AG09319 (cell line): Measurements from ENCODE around the gene SDSL.

Experiments
- DNase-seq: peaks from one replicate; pipeline ENCODE4 v3.0.0-alpha.2; 2010; ENCODE audit warnings: low read depth; ENCODE audit errors: extremely low read depth
- TF ChIP-seq, protein P1 (sequence below): IDR thresholded peaks from 2 replicates; pipeline ENCODE4 v1.5.1; 2011; ENCODE audit warnings: low read depth, mild to moderate bottlenecking, inconsistent platforms, low read length, moderate library complexity

SDSL gene

DNA sequence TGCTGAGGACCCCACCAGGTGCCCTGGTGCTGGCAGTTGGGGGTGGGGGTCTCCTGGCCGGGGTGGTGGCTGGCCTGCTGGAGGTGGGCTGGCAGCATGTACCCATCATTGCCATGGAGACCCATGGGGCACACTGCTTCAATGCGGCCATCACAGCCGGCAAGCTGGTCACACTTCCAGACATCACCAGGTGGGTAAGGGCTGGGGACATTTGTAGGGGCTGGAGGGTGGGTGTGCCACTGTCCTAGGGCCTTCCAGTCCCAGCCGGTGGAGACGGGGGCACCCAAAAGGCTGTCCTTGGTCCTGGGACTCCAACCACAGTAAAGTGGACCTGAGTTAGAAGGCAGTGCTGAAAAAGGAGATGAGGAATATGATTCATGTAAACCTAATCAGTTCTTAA, 13.2 kb downstream of the SDSL start:
- no peak for DNase-seq
- TF ChIP-seq, protein P1, sequence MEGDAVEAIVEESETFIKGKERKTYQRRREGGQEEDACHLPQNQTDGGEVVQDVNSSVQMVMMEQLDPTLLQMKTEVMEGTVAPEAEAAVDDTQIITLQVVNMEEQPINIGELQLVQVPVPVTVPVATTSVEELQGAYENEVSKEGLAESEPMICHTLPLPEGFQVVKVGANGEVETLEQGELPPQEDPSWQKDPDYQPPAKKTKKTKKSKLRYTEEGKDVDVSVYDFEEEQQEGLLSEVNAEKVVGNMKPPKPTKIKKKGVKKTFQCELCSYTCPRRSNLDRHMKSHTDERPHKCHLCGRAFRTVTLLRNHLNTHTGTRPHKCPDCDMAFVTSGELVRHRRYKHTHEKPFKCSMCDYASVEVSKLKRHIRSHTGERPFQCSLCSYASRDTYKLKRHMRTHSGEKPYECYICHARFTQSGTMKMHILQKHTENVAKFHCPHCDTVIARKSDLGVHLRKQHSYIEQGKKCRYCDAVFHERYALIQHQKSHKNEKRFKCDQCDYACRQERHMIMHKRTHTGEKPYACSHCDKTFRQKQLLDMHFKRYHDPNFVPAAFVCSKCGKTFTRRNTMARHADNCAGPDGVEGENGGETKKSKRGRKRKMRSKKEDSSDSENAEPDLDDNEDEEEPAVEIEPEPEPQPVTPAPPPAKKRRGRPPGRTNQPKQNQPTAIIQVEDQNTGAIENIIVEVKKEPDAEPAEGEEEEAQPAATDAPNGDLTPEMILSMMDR = no peak

DNA sequence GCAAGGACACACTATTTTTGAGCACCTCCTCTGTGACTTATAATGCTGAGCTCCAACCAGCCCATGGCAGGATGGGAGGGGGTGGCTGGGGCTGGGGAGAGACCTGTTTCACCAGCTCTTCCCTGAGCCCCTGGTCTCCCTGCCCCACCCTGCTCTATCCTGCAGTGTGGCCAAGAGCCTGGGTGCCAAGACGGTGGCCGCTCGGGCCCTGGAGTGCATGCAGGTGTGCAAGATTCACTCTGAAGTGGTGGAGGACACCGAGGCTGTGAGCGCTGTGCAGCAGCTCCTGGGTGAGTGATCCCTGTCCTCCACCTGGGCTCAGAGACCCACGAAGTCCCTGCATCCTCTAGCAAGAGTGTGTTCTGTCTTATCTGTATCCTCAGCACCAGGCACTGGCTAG, 14.4 kb downstream of the SDSL start:
- TF ChIP-seq, protein P1 = no peak
- no peak for DNase-seq

DNA sequence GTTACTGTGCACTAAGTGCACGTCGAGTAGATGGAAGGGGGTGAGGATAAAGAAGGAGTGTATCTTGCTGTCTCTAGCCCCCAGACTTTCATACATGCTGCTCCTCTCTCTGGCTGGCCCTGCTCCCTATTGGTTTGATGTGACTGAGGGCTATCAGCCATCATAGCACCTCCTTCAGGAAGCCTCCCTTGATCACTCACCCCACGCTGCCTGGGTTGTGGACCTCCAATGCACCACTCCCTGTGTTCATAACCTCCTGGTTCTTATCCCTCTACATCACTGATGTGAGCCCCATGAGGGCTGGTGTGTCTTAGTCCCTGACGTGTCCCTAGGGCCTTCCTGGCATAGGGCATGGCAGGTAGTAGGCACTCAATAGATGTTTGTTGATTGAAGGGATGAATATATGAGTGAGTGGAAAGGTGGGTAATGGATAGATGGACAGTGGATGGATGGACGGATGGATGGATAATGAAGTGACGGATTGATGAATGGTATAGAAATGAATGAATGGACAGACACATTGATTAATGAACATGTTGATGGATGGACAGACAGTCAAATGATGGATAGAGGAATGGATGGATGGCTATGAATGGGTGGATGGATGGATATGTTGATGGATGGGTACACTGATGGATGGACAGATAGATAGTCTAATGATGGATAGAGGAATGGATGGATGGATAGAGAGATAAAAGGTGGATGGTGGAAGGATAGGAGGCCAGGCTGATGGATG, 15.0 kb downstream of the SDSL start:
- TF ChIP-seq, protein P1 = no peak
- DNase-seq = no peak

DNA sequence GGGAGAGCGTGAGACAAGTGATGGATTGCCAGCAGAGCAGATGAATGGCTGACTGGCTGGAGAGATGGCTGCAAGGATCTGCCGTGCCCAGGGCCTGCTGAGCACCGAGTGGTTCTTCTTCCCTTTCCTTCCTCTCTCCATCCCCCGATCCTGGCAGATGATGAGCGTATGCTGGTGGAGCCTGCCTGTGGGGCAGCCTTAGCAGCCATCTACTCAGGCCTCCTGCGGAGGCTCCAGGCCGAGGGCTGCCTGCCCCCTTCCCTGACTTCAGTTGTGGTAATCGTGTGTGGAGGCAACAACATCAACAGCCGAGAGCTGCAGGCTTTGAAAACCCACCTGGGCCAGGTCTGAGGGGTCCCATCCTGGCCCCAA, 15.5 kb downstream of the SDSL start:
- DNase-seq = no peak
- TF ChIP-seq, protein P1 = no peak

DNA sequence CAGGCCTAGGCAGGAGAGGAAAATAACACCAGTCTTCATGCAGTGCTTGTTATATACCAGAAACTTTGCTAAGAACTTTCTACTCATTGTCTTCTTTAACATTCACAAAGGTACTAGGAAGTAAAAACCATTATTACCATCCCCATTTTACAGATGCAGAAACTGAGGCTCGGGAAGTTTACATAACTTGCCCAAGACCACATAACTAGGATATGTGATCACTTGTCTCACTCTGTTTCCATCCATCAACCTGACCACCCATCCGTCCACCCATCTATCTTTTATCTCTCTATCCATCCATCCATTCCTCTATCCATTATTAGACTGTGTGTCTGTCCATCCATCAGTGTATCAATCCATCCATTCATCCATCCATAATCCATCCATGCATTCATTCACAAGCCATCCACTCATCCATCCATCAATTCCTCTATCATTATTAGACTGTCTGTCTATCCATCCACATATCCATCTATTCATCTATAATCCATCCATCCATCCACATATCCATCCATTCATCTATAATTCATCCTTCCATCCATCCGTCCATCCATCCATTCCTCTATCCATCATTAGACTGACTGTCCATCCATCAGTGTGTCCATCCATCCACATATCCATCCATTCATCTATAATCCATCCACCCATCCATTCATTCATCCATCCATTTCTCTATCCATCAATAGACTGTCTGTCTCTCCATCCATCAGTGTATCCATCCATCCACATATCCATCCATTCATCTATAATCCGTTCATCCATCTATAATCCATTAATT, 16.5 kb downstream of the SDSL start:
- DNase-seq = no peak
- TF ChIP-seq, protein P1 = no peak

DNA sequence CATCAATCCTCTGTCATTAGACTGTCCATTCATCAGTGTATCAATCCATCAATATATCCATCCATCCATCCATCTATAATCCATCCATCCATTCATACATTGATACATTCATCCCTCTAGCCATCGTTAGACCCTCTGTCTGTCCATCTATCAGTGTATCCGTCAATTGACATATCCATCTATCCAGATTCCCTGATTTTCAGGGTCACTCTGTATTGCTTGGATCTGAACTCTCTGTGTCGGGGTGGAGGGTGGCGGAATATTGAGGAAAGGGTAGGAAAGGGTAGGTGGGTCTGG, 17.1 kb downstream of the SDSL start:
- TF ChIP-seq, protein P1 = no peak
- no peak for DNase-seq

DNA sequence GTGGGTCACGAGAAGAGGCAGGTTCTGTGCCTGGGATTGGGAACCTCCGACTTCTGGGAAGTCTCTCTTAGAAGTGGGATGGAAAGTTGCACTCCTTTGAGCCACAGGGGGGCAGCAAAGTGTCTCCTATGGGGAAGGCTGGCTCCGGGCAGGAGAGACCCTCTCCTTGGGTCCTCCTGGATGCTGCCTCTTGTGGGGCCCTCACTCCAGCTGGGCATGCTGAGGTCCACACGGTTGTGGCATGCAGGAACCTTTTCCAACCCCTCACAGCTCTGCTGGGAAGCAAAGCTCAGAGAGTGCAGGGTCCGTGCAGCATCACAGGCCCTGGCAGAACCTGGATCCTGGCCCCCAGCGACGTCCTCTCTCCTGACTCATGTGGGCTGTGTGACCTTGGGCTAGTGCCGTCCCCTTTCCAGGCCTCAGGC, 17.4 kb downstream of the SDSL start:
- TF ChIP-seq, protein P1 = peak; percentile 70
- no peak for DNase-seq
